Fibroblast of peridontal ligament (primary cell): ENCODE data around the gene PURB.
"Not testable (repeated sequence)": the region's sequence is repeated elsewhere in the genome, so short reads cannot be mapped to it uniquely, and the experiment has no call there.

Source experiments
- DNase-seq: peaks from one replicate; pipeline ENCODE4 v3.0.0-alpha.2; 2010; ENCODE audit errors: extremely low read depth

Gene PURB

DNA sequence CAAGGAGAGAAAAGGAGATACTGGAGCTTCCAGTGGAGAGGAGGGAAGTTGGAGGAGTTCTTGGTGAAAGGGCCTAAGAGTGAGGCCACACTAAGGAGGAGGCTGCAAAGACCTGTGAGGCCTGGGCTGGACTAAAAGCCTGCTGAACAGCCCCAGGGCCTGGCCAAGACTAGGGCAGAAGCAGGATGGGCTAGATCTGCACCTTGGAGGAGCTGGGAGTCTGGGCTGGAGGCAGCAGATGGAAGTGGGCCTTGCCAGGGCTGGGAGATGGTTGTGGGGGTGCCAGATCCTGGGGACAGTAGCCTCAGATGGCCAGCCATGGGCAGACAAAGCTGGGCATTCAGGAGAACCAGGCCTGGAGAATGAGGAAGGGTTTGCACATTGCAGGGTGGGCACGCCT, 6.5 kb upstream of the PURB start:
- DNase-seq: no peak

DNA sequence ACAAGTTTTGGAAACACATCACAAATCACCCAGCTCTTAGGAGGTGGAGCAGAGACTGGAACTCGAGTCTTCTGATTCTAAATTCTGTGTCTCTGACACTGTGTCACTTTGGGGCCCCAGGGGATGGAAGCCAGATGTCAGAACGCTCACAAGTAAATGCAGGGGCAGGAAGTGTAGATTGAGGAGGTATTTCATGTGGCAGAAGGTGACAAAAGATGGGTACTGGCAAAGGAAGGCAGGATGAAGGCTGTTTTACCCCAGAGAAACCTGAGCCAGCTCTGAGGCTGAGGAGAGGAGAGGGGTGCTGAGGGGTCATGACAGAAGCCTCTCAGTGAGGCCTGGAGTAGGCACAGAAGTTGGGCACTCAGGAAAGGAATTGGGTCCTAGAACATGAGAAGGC, 6.0 kb upstream of the PURB start:
- DNase-seq: no peak

DNA sequence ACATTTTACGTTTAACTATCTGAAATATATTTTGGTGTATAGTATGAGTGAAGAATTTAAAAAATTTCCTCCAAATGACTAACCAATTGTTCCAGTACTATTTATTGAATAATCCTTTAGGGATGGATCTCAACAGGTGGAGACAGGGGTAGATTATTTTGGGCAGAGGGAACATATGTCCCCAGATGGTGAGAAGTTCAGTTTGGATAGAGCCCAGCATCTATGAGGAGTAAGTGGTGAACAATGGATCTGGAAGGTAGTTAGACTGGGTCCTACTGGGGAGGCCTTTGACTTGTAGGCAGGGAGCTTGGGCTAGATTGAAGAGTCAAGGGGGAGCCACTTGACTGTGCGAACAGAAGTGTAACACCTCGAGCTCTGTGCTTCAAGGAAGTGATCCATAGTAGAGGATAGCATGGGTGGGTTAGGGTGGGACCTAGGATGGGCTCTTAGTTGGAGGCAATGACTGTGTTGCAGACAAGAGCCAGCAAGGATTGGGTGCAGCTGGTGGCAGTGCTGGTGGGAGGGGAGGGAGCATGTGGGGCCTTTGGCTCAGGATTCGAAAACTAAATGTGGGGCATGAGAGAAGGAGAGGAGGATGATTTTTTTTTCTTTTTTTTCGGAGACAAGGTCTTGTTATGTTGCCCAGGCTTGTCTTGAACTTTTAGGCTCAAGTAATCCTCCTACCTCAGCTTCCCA, 3.9 kb upstream of the PURB start:
- DNase-seq: no peak

DNA sequence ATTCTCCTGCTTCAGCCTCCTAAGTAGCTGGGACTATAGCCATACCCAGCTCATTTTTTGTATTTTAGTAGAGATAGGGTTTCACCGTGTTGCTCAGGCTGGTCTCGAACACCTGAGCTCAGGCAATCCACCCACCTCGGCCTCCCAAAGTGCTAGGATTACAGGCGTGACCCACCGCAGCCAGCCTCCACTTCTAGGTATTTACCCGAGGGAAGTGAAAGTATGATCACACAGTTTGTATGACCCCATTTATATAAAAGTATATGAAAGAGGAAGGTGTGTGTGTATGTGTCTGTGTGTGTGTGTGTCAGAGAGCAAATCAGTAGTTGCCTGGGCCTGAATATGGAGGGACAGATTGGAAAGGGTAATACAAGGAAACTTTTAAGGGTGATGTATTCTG, 2.0 kb upstream of the PURB start:
- no peak for DNase-seq

DNA sequence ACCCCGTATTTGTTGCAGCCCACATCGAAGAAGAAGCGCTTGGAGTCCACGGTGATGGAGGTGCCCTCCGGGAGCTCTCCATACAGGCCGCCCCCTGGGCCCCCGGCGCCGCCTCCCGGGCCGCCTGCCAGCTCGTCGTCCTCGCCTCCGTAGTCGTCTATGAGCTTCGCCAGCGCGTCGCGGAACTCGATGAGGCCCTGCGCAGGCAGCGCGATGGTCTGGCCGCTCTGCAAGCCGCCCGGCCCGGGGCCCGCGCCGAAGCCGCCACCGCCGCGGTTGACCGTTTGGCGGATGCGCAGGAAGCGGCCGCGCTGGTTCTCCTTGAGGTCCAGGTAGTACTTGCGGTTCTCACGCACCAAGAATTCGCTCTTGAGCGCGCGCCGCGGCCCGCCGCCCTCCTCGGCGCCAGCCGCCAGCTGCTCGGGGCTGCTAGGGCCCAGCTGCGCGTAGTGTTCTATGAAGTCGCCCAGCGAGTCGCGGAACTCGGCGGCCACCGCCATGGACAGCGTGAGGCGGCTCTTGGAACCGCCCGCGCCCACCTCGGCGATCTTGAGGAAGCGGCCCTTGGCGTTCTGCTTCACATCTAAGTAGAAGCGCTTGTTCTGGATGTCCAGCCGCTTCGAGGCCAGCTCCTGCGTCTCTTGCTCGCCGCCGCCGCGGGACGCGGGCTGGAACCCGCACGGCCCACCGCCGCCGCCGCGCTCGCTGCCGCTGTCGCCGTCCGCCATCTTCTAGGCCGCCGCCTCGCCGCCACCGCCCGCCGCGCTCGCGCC, 523 bp downstream of the PURB start:
- peak; percentile 65 for DNase-seq

DNA sequence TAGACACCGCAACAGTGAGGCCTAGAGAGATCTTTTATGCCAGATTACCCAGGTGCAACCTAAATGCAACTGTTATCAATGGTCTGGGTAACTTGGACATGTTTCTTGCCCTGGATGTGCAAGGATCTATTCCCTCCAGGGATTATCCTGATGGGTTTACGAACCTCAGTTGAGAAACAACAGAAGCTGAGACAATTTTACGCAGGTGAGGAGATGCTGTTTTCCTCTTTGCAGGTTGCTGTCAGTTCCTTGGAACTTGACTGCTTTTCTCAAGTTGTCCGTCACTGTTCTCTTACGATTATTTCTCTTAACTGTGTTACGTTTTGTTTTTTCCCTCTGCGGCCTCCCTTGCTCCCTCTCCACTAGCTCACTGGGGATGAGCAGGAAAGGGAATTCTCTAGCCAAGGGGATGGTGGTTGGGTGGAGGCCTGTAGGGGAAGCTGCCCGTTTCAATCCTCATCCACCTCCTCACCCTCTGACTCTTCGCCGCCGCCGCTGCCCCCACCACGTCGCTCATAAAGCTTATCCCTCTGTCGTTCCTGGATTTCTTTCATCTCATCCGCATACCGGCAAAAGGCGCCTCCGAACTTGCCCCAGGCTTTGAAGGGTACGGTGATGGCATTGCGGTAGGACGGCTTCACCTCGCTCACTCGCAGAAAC, 1.2 kb downstream of the PURB start:
- DNase-seq: no peak

DNA sequence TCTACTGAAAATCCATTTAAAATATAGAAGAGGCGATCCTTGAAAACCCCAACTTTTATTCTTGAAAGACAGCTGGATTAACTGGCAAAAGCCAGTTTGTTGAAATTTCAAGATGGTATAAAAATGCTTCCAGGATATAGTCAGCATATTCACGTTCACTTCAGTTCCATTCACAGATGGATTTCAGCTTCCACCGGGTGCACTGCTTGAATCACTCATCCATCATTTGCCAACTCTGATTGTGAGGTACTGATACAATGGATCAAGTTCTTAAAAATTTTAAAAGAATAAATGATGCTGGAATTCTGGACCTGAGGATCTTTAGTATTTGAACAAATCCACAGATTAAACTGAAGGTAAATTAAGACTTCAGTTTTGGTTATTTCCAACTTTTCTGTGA, 2.4 kb downstream of the PURB start:
- DNase-seq: peak; percentile 38

DNA sequence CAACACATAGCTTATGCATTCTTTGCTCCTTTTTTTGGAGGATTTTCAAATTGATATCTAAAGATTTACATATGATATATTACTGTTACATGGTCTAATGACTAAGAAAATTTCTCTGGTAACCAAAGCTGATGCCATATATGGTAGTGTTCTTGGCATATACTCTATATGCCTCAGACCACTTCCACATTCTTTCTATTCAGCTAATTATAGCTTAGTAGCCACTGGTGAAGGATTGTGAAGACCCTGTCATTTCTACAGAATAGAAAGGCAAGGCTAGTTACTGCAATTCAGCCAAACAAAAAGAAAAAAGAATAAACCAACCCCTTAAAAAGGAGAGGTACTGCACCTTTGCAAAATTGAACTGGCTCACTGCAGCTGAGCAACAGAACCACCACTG, 3.7 kb downstream of the PURB start:
- peak; percentile 67 for DNase-seq

DNA sequence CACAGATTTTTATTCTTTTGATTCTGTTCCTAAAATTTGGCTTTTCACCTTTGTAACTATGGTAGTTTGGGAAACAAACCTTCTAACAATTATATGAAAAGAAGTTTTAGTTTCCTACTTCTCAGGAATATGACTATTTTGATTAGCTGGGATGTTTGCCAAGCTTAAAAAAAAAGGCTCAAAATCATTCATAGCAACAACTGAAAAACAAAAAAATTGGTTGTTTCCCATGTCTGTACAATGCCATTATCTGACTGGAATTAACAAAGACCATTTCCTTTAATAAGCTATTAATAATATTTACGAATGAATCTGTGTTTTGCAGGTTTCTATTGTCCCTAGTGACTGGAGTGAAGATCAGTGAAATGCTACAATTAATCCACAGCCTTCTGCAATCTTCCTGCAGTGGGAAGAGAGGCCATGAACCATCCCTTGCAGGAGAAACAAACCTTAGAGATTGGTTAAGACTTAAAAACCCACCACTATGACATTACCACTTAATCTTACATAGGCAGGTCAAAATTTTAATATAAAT, 4.2 kb downstream of the PURB start:
- no peak for DNase-seq

DNA sequence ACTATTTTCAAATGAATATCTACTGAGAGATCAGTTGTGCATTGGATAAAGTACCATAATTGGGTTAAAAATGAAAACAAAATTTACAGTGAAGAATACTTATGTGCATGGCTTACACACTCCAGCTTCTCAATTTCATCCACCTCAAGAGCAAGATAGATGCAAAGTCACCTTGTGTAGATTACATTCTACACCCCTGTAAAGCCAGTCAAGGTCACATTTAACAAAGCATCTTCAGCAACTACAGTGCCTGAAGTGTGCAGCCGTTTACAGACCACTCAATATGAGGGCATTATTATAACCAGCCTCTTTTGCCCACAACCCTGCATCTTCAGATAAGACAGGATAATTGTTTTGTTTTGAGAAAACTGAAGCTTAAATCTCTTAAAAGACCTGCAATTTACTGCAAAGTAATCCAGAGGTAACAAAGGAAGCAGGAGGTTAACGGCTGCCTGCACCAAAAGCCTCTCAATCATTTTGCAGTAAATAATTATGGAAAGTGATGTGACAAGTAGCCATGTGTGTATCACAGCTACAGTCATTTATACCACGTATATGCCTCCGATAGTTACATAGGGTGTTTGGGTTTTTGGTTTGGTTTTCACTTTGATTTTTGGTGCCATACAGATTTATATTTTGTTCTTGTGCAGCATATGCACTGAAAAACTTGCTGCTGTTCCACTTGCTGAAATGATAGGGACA, 4.9 kb downstream of the PURB start:
- no peak for DNase-seq

DNA sequence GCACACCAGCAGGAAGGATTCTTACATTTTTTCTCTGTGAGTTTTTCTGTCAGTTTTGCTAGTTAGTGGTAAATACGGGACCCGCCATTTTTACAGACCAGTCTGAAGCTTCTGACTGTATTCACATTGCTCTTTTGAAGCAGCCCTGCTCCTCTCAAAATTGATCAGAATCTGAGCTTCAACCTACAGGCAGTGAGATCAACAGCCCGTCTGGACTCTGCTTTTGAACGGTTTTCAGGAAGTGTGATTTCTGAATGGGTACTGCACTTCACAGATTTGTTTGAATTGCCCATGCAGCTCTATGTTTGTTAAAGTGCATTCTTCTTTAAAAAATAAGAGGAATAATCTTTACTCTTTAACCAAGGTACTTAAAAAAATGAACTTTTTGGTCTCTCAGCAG, 8.9 kb downstream of the PURB start:
- DNase-seq: no peak

DNA sequence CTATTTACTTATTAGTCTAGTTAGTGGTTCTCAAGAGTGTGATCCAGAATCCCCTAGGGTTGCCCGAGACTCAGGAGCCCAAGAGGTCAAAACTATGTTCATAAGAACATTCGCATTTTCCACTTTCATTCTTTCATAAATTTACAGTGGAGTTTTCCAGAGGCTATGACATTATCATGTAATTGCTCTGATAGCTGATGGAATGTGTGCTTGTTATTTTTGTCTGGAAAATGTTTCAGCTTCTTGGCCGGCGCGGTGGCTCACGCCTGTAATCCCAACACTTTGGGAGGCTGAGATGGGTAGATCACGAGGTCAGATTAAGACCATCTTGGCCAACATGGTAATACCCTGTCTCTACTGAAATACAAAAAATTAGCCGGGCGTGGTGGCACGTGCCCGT, 10.1 kb downstream of the PURB start:
- DNase-seq: no peak

DNA sequence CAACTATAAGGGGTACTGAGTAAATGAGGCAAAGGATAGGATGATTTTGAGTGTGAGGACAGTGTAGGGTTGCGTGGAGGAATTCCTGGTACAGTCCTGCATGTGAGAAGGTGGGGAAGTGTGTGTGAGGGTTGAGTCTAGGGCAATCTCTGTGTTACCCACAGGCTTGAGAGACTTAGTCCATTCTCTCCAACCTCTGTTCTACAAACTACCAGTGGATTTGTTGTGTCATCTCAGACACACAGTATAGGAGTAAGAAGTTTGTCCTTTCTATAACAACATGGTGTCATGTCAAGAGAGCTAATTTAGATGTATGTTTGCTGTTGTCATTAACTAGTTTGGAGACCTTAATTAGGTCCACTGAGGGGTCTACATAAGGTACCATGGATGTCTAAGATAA, 12.5 kb downstream of the PURB start:
- no peak for DNase-seq

DNA sequence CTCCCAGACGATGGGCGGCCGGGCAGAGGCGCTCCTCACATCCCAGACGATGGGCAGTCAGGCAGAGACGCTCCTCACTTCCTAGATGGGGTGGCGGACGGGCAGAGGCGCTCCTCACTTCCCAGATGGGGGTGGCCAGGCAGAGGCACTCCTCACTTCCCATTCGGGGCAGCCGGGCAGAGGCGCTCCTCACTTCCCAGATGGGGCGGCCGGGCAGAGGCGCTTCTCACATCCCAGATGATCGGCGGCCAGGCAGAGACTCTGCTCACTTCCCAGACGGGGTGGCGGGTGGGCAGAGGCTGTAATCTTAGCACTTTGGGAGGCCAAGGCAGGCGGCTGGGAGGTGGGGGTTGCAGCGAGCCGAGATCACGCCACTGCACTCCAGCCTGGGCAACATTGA, 13.4 kb downstream of the PURB start:
- not testable (repeated sequence) for DNase-seq

DNA sequence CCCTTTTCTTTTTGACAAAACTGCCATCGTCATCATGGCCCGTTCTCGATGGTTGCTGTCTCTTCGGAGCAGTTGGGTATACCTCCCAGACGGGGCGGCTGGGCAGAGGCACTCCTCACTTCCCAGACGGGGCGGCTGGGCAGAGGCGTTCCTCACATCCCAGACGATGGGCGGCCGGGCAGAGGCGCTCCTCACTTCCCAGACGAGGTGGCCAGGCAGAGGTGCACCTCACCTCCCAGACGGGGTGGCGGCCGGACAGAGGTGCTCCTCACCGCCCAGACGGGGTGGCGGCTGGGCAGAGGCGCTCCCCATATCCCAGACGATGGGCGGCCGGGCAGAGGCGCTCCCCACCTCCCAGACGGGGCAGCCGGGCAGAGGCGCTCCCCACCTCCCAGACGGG, 14.6 kb downstream of the PURB start:
- not testable (repeated sequence) for DNase-seq

DNA sequence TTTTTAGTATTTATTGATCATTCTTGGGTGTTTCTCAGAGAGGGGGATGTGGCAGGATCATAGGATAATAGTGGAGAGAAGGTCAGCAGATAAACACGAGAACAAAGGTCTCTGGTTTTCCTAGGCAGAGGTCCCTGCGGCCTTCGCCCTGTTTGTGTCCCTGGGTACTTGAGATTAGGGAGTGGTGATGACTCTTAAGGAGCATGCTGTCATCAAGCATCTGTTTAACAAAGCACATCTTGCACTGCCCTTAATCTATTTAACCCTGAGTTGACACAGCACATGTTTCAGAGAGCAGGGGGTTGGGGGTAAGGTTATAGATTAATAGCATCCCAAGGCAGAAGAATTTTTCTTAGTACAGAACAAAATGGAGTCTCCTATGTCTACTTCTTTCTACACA, 15.0 kb downstream of the PURB start:
- DNase-seq: not testable (repeated sequence)

DNA sequence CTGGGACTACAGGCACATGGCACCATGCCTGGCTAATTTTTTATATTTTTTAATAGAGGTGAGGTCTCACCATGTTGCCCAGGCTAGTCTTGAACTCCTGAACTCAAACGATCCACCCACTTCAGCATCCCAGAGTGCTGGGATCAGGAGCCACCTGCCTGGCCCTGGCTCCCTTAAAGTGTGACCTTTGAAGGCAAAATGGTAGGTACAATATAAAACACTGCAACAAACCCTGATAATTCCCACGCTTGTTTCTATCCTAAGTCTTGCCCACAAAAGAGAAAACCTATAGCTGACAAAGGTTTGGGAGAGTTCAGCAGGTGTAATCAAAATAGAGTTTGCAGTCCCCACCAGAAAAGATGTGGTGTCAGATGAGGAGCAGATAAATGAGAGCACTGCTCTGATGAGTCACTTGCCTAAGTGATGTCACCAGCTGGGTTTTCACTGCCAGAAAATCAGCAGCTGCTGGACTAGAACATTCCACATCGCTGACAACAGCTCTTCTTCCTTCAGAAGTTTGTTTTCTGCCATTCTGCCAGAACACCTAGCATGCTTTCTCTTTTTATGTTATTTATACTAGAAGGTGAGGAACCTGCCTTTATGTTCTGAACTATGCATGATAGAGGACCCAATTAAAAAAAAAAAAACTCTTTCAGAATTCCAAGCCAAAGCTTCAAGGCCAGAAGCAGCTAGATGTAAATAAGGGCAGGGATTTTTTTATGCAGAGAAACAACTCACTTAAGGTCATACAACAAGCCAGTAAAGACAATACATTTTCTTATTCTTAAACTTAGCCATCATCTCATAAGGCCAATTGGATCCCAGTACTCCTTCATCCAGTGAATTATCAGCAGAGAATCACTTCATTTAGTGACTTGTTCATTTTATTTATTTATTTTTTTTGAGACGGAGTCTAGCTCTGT, 18.0 kb downstream of the PURB start:
- peak; percentile 85 for DNase-seq

DNA sequence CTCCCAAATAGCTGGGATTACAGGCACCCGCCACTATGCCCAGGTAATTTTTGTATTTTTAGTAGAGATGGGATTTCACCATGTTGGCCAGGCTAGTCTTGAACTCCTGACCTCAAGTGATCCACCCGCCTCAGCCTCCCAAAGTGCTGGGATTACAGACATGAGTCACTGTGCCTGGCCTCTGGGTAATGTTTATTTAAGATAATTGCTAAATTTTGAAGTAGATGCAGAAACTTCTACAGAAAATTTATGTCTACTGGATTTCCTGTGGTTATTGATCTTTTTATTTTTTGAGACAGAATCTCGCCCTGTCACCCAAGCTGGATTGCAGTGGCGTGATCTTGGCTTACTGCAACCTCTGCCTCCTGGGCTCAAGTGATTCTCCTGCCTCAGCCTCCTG, 23.4 kb downstream of the PURB start:
- DNase-seq: peak; percentile 51

DNA sequence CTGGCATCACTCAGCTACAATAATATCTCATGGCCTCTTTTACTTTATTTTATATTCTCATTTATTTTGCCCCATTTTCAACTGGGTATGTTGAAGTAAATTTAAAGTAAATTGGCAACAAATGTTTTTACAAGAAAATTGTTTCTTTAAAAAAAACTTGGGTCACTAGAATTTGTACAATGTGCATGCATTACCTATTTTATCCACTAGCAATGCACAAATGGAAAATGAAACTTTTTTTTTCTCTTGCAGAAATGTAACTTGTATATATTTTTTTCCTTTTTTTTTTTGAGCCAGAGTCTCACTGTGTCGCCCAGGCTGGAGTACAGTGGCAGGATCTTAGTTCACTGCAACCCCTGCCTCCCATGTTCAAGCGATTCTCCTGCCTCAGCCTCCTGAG, 27.2 kb downstream of the PURB start:
- DNase-seq: peak; percentile 18

DNA sequence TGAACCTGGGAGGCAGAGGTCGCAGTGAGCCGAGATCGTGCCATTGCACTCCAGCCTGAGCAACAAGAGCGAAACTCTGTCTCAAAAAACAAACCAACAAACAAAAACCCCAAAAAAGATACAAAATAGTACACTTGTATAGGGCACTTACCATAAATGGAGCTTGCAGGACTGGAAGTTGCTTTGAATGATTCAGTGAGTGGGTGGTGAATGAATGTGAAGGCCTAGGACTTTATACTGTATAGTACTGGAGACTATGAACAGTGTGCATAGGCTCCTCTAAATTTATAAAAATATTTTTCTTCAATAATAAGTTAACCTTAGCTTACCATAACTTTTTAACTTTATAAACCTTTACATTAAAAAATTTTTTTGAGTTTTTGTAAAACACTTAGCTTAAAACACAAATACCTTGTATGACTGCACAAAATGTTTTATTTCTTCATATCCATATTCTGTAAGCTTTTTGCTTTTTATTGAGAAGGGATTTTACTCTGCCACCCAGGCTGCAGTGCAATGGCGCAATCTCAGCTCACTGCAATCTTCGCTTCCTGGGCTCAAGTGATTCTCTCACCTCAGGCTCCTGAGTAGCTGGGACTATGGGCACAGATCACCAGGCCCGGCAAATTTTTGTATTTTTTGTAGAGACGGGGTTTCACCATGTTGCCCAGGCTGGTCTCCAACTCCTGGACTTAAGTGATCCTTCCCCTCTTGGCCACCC, 30.5 kb downstream of the PURB start:
- no peak for DNase-seq
